Sigmoid colon (tissue), 4 donors: Measurements from ENCODE around the gene SYNJ2.

Experiments
- CTCF ChIP-seq, 4 experiments: fragments of 450-650 bp in 3 of 4; fragments of 200-600 bp in 1 of 4; IDR thresholded peaks; one replicate each; pipeline ENCODE4 v1.5.1; 2016 to 2019; ENCODE audit warnings: antibody characterized with exemption in 4 of 4, mild to moderate bottlenecking in 3 of 4, moderate library complexity in 2 of 4
- POLR2A ChIP-seq, 2 donors: fragments of 450-650 bp; IDR thresholded peaks; one replicate each; pipeline ENCODE4 v1.6.1; 2016; ENCODE audit warnings: antibody characterized with exemption in 2 of 2, mild to moderate bottlenecking in 2 of 2, moderate library complexity in 2 of 2
- POLR2AphosphoS5 ChIP-seq, 4 donors: sonication (generic); formaldehyde crosslinking; IDR thresholded peaks; one replicate each; pipeline ENCODE4 v1.6.1; 2017; ENCODE audit warnings: antibody characterized with exemption in 4 of 4

GRCh38 chr6:158131926-158132325 is 150.3 kb downstream of the SYNJ2 start:
- TF ChIP-seq CTCF (IDR thresholded peaks at IDR 0.05) (no peak), POLR2A (IDR thresholded peaks at IDR 0.05) (no peak), POLR2AphosphoS5 (IDR thresholded peaks at IDR 0.05) (no peak)
